ENCODE measurements around the gene PLCB2. TPM values are rescaled to one million over a fixed set of nuclear protein-coding genes. Genes with fewer than 3 reads are reported as not detected.

Gene PLCB2
- total RNA-seq, 1 donor from 2014 or later: 3.7 TPM

- H3K4me1 ChIP-seq (ENCODE audit: insufficient read depth, low read length): no peaks in the 10 kb centered on the region
- no peak for TF ChIP-seq EZH2 (IDR thresholded peaks at IDR 0.05; ENCODE audit: insufficient read depth, low read length)
- no peak for TF ChIP-seq CTCF (IDR thresholded peaks at IDR 0.05; ENCODE audit: insufficient read depth, low read depth, low read length)
- no peaks in the 10 kb centered on the region for H3K9me3 ChIP-seq (ENCODE audit: insufficient read depth, low read depth, low read length)
- H3K4me1 Mint-ChIP-seq (ENCODE audit: low read depth, unreplicated experiment): peaks cover 12% of the 10 kb centered on the region
- no peak overlapping the region for H2AFZ ChIP-seq (ENCODE audit: low read depth, low read length)
- H3K4me3 ChIP-seq (ENCODE audit: insufficient read depth, low read depth, low read length): no peak overlapping the region
- no peaks in the 10 kb centered on the region for H4K20me1 ChIP-seq (ENCODE audit: insufficient read depth, low read length)
- H3K36me3 Mint-ChIP-seq (ENCODE audit: low read depth, unreplicated experiment): no peaks in the 10 kb centered on the region
- H3K9me3 Mint-ChIP-seq (ENCODE audit: unreplicated experiment): no peaks in the 10 kb centered on the region
- H3K4me3 Mint-ChIP-seq (ENCODE audit: unreplicated experiment): no peak overlapping the region
- no peak overlapping the region for H3K4me2 ChIP-seq (ENCODE audit: low read length)
- peaks cover 53% of the 10 kb centered on the region for H3K27me3 Mint-ChIP-seq (ENCODE audit: low read depth, unreplicated experiment)
- H3K36me3 ChIP-seq (ENCODE audit: insufficient read depth, low read length): no peaks in the 10 kb centered on the region
- H3K27me3 ChIP-seq (ENCODE audit: insufficient read depth, low read length): peaks cover 9% of the 10 kb centered on the region
- H3K9ac ChIP-seq (ENCODE audit: low read length): no peak overlapping the region
- DNase-seq (ENCODE audit: low read depth) (no peak), FAIRE-seq (no peak)
- no peaks in the 10 kb centered on the region for H3K79me2 ChIP-seq (ENCODE audit: insufficient read depth, low read length)
- H3K27ac Mint-ChIP-seq (ENCODE audit: unreplicated experiment): no peak overlapping the region
- H3K27ac ChIP-seq (ENCODE audit: low read depth, low read length): no peak overlapping the region
Measured at GRCh38 chr15:40310993-40311392, 3.3 kb upstream of the PLCB2 start.

- Histone ChIP-seq H3K9me3 (ENCODE audit: insufficient read depth, low read depth, low read length) (no peaks in the 10 kb centered on the region), H2AFZ (ENCODE audit: low read depth, low read length) (no peak overlapping the region), H3K4me3 (ENCODE audit: insufficient read depth, low read depth, low read length) (no peak overlapping the region), H3K9ac (ENCODE audit: low read length) (no peak overlapping the region), H3K27ac (ENCODE audit: low read depth, low read length) (no peak overlapping the region), H3K79me2 (ENCODE audit: insufficient read depth, low read length) (no peaks in the 10 kb centered on the region), H3K4me2 (ENCODE audit: low read length) (no peak overlapping the region), H4K20me1 (ENCODE audit: insufficient read depth, low read length) (no peaks in the 10 kb centered on the region), H3K27me3 (ENCODE audit: insufficient read depth, low read length) (peaks cover 9% of the 10 kb centered on the region), H3K36me3 (ENCODE audit: insufficient read depth, low read length) (no peaks in the 10 kb centered on the region), H3K4me1 (ENCODE audit: insufficient read depth, low read length) (no peaks in the 10 kb centered on the region)
- no peaks in the 10 kb centered on the region for H3K36me3 Mint-ChIP-seq (ENCODE audit: low read depth, unreplicated experiment)
- peaks cover 10% of the 10 kb centered on the region for H3K4me1 Mint-ChIP-seq (ENCODE audit: low read depth, unreplicated experiment)
- FAIRE-seq (no peak), DNase-seq (ENCODE audit: low read depth) (no peak)
- no peak overlapping the region for H3K27ac Mint-ChIP-seq (ENCODE audit: unreplicated experiment)
- no peaks in the 10 kb centered on the region for H3K9me3 Mint-ChIP-seq (ENCODE audit: unreplicated experiment)
- TF ChIP-seq CTCF (IDR thresholded peaks at IDR 0.05; ENCODE audit: insufficient read depth, low read depth, low read length) (peak; percentile 59), EZH2 (IDR thresholded peaks at IDR 0.05; ENCODE audit: insufficient read depth, low read length) (no peak)
- peaks cover 58% of the 10 kb centered on the region for H3K27me3 Mint-ChIP-seq (ENCODE audit: low read depth, unreplicated experiment)
- no peak overlapping the region for H3K4me3 Mint-ChIP-seq (ENCODE audit: unreplicated experiment)
Measured at GRCh38 chr15:40310001-40310959, 2.5 kb upstream of the PLCB2 start.

All from astrocyte (in vitro differentiated cells and primary cell).